Subcutaneous adipose tissue (tissue), 4 donors: ENCODE measurements around the gene TPRA1. TPM values are rescaled to one million over a fixed set of nuclear protein-coding genes. Genes with fewer than 3 reads are reported as not detected.

Source experiments
- CTCF ChIP-seq: fragments of 450-650 bp; IDR thresholded peaks from one replicate; pipeline ENCODE4 v1.5.1; 2016; ENCODE audit warnings: low read depth, mild to moderate bottlenecking, control low read depth, antibody characterized with exemption, moderate library complexity
- total RNA-seq, 4 donors: library from RNA; depleted of rRNA; stranded (reverse); fragments of >200 nt; gene quantifications; one replicate each; pipeline ENCODE4 v1.1.0, GENCODE V29; 2016

The TPRA1 gene
- total RNA-seq, 4 donors from 2014 or later = 12.2 to 32.3 (median 25.8) TPM

GRCh38 chr3:127578168-127578567, 12.4 kb downstream of the TPRA1 start:
- TF ChIP-seq CTCF = no peak

DNA sequence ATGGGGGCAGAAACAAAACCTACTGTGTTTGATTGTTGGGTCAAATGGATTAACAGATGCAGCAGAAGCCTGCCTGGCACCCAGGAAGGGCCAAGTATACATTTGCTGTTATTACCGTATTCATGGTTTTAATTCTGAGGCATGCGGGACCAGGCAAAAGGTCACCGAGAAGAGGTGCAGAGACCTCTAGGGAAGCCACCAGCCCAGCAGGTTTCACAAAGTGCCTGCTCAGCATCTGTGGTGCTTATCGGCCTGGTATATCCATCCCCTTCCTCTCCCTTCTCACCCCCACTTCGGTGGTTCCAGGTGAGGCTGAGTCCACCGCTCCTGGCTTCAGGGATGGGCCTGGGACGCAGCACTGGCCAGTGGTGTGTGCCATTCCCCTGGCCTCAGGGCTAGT, 13.1 kb downstream of the TPRA1 start:
- TF ChIP-seq CTCF = no peak

DNA sequence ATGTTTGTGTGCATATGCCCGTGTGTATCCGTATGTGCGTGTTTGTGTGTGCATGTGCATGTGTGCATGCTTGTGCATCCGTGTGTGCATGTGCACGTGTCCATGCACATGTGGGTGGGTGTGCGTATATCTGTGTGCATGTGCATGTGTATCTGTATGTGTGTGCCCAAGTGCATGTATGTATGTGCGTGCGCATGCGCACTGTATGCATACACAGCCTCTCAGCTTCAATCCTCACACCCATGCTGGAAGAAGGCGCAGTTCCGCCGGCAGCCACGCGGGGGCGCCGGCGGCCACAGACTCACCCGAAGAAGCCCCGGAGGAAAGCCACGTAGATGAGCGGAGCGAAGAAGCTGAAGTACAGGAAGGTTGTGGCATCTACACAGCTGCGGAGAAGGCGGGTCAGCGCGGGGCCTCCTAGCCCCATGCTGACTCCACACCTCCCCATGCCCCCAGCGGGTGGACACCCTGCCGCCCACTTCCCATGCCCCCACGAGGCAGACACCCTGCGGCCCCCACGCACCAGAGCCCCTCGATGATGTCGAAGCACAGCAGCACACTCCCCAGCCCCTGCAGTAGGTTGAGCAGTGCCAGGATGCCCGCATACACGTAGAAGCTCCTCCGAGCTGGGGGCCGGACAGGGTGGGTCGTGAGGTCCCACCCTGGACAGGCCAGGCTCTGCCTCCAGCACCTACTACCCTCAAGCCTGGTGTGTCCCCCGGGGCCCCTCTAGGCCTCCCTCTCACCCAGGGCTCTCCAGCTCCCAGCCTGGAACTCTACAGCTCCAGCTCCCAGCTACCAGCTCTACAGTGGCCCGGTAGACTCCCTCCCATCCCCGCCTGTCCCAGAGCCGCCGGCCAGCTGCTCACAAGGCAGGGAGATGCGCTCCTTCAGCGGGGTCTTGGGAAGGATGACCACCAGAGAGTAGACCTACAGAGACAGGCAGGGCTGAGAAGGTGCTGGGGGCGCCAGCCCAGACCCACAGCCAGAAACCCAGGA, 15.4 kb downstream of the TPRA1 start:
- TF ChIP-seq CTCF = no peak

GRCh38 chr3:127573912-127574311, 16.6 kb downstream of the TPRA1 start:
- TF ChIP-seq CTCF = no peak

- TF ChIP-seq CTCF = no peak
Observed at GRCh38 chr3:127573401-127573800, 17.1 kb downstream of the TPRA1 start.

DNA sequence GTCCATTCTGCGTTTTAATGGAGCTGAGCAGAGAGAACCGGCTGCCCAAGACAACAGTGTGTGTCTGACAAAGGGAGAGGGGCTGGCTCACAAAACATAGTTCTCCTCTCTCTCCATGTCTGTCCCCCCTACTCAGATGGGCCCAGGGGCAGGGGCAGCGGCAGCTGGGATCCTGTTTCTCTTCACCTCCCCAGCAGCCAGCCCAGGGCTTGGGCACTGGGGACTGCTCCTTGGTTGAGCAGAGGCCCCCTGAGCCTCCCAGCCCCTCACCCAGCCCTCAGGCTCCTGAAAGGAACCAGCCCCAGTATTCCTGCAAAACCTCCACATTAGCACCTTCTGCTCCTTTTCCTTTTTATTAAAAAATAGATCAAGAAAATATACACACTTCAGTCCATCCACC, 17.8 kb downstream of the TPRA1 start:
- no peak for TF ChIP-seq CTCF

DNA sequence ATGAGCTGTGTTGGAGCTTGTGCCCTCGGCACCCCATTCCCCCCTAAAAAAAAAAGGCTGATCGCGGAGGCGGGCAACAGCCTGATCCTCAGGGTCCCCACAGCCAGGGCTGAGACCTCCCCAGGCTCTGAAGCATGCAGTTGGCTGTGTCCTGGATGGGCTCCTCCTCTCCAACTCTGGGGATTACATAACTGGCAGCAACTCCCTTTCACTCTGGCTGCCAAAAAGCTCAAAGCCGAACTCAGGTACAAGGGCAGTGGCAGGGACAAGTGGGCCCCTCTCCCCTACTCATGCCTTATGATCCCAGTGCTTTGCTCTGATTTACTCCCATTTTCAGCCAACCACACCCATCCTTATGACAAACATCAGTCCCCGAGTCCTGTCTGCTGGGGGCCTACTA, 18.3 kb downstream of the TPRA1 start:
- no peak for TF ChIP-seq CTCF
